B cell (primary cell): Measurements from ENCODE around the gene FANCM. TPM values are rescaled to one million over a fixed set of nuclear protein-coding genes. Genes with fewer than 3 reads are reported as not detected.

Experiments used
- ATAC-seq: fragments of 200-7000 bp; cut with Tn5 transposase; one replicate; pipeline ENCODE4 v1.10.0; 2021; ENCODE audit warnings: low read depth, mild to moderate bottlenecking, moderate number of reproducible peaks, moderate library complexity
- CTCF ChIA-PET: fragments of 350-600 bp; sonication (Branson Sonifier 250); formaldehyde crosslinking; loops from one replicate; lab custom pipeline; 2021; ENCODE audit warnings: antibody characterized with exemption, inconsistent platforms; lab: Charles Lee
- POLR2A ChIA-PET: fragments of 350-600 bp; sonication (Branson Sonifier 250); formaldehyde crosslinking; loops from one replicate; lab custom pipeline; 2021; ENCODE audit warnings: antibody characterized with exemption; lab: Charles Lee
- DNase-seq: peaks from one replicate; pipeline ENCODE4 v3.0.0; 2013
- H2AFZ ChIP-seq: 2 replicates; pipeline ENCODE4 v1.6.1; 2012; ENCODE audit warnings: mild to moderate bottlenecking, low read depth, low read length; ENCODE audit not compliant: insufficient read depth, poor library complexity, severe bottlenecking
- H3K27ac ChIP-seq, 2 donors: 1 replicate in 1 of 2; 2 replicates in 1 of 2; pipeline ENCODE4 v1.5.1; 2012 to 2013; ENCODE audit warnings: low read length in 2 of 2, mild to moderate bottlenecking in 2 of 2, moderate library complexity in 1 of 2
- H3K27me3 ChIP-seq, 4 experiments: fragments of 200-600 bp in 1 of 4; sonication (generic) in 1 of 4; replicated peaks in 1 of 4; 1 replicate in 2 of 4; 2 replicates in 2 of 4; pipeline versions ENCODE4 v1.6.1 to v1.7.0; 2013 to 2016; ENCODE audit warnings: low read length in 3 of 4, mild to moderate bottlenecking in 2 of 4, mixed read lengths in 1 of 4, moderate library complexity in 1 of 4; ENCODE audit not compliant: insufficient read depth in 4 of 4, control insufficient read depth in 3 of 4; ENCODE audit errors: control extremely low read depth in 1 of 4
- H3K36me3 ChIP-seq, 2 experiments: replicated peaks in 1 of 2; 1 replicate in 1 of 2; 2 replicates in 1 of 2; pipeline versions ENCODE4 v1.6.1 to v1.7.1; 2013; ENCODE audit warnings: low read length in 1 of 2; ENCODE audit not compliant: insufficient read depth in 2 of 2, control insufficient read depth in 1 of 2; ENCODE audit errors: control extremely low read depth in 1 of 2, extremely low read depth in 1 of 2
- H3K4me1 ChIP-seq, 2 donors: fragments of 200-600 bp in 1 of 2; sonication (generic) in 1 of 2; 1 replicate in 1 of 2; 2 replicates in 1 of 2; pipeline versions ENCODE4 v1.5.1 to v1.6.1; 2013 to 2017; ENCODE audit warnings: low read length in 2 of 2; ENCODE audit not compliant: control insufficient read depth in 2 of 2, insufficient read depth in 2 of 2
- H3K4me2 ChIP-seq: replicated peaks from 2 replicates; pipeline ENCODE3; 2012; ENCODE audit warnings: mild to moderate bottlenecking, low read depth, low read length; ENCODE audit not compliant: poor library complexity, severe bottlenecking
- H3K4me3 ChIP-seq, 5 experiments: fragments of 200-600 bp in 1 of 5; sonication (generic) in 1 of 5; 1 replicate in 3 of 5; 2 replicates in 2 of 5; pipeline versions ENCODE4 v1.5.1 to v1.7.0; 2011 to 2016; ENCODE audit warnings: low read length in 4 of 5, mild to moderate bottlenecking in 4 of 5, low read depth in 2 of 5, control low read depth in 1 of 5, moderate library complexity in 1 of 5; ENCODE audit not compliant: insufficient read depth in 1 of 5; ENCODE audit errors: control extremely low read depth in 1 of 5, extremely low read depth in 1 of 5
- H3K79me2 ChIP-seq: fragments of 200-600 bp; sonication (generic); one replicate; pipeline ENCODE4 v1.6.0; 2016; ENCODE audit warnings: low read length; ENCODE audit not compliant: control insufficient read depth, insufficient read depth
- H3K9ac ChIP-seq: fragments of 200-600 bp; sonication (generic); 2 replicates; pipeline ENCODE4 v1.6.1; 2017; ENCODE audit warnings: mild to moderate bottlenecking, low read length, moderate library complexity
- H3K9me3 ChIP-seq, 3 donors: one replicate each; pipeline versions ENCODE4 v1.6.1 to v1.7.1; 2013; ENCODE audit warnings: low read length in 2 of 3; ENCODE audit not compliant: control insufficient read depth in 2 of 3, insufficient read depth in 1 of 3; ENCODE audit errors: control extremely low read depth in 1 of 3
- H4K20me1 ChIP-seq: 2 replicates; pipeline ENCODE4 v1.6.0; 2012; ENCODE audit warnings: mild to moderate bottlenecking, low read length; ENCODE audit not compliant: insufficient read depth, control insufficient read depth, poor library complexity, severe bottlenecking
- H3K27ac Mint-ChIP-seq: one replicate; pipeline ENCODE4 v1.8.0; 2021; ENCODE audit warnings: mixed read lengths
- H3K27me3 Mint-ChIP-seq: one replicate; pipeline ENCODE4 v1.8.0; 2021; ENCODE audit warnings: mixed read lengths
- H3K4me1 Mint-ChIP-seq: one replicate; pipeline ENCODE4 v1.8.0; 2021; ENCODE audit warnings: mixed read lengths
- H3K4me3 Mint-ChIP-seq: one replicate; pipeline ENCODE4 v1.8.0; 2021; ENCODE audit warnings: mixed read lengths
- H3K9me3 Mint-ChIP-seq: one replicate; pipeline ENCODE4 v1.8.0; 2022; ENCODE audit warnings: mixed read lengths; ENCODE audit not compliant: insufficient read depth
- EZH2 ChIP-seq: IDR thresholded peaks from 2 replicates; pipeline ENCODE4 v1.6.1; 2012; ENCODE audit warnings: borderline replicate concordance, low read depth, mild to moderate bottlenecking, moderate library complexity, low read length; ENCODE audit not compliant: insufficient read depth, poor library complexity, severe bottlenecking
- WGBS: methylation state at CpG from one replicate; pipeline ENCODE4 v1.1.5; 2013; ENCODE audit warnings: missing lambda C conversion rate; ENCODE audit not compliant: insufficient coverage; 5-methylcytosine and 5-hydroxymethylcytosine counted together
- intact Hi-C: fragments of 100-400 bp; cut with micrococcal nuclease; formaldehyde crosslinking; loops from one replicate; pipeline ENCODE4 v1.10.0; 2022
- polyA plus RNA-seq: library from polyadenylated mRNA; depleted of rRNA; stranded (reverse); fragments of >200 nt; gene quantifications from 2 replicates; pipeline ENCODE4 v1.2.3, GENCODE V29; 2012
- total RNA-seq, 2 donors: library from RNA; stranded (reverse); fragments of 120-200 nt in 1 of 2; gene quantifications; 1 replicate in 1 of 2; 2 replicates in 1 of 2; pipeline versions ENCODE4 v1.2.3 to v1.2.4, GENCODE V29; 2013 to 2022
- TF ChIP-seq, protein P1 (sequence below): fragments of 200-600 bp; IDR thresholded peaks from one replicate; pipeline ENCODE4 v1.8.0; 2022; ENCODE audit warnings: antibody characterized with exemption, mild to moderate bottlenecking

The FANCM gene
- total and polyA plus RNA-seq, 2 donors (not counting 1 experiment from before 2014, with no cell fraction given): 3.0 to 15.5 TPM

DNA sequence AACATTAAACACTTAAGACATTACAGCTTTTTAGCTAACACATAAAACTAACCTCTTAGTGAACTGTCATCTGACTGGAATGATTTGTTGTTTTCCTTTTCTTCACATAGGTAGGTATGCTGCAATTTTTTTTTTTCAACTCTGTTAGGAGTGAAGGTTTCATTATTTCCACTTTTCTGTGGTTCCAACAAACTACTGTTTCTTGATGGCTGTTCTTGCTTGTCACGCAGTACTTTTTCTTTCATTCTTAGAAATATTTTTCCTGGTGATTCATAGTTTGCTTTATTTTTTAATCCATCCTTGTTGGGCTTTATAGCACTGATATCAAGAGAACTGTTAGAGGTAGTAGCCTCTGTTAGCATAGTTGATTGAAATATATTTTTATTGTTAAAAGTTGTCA is 111.0 kb downstream of the FANCM start:
- Mint-ChIP-seq H3K27ac (no peak overlapping the region), H3K27me3 (no peaks in the 10 kb centered on the region), H3K4me3 (no peak overlapping the region), H3K9me3 (no peaks in the 10 kb centered on the region), H3K4me1 (peaks cover 44% of the 10 kb centered on the region)
- Histone ChIP-seq H3K4me1 (peaks cover 26 to 34% of the 10 kb centered on the region in 2 donors), H4K20me1 (peaks cover 40% of the 10 kb centered on the region), H3K4me2 (no peak overlapping the region), H3K27ac (peak overlapping the region in 1 of 2 donors; percentile 35), H2AFZ (no peak overlapping the region), H3K4me3 (no peak overlapping the region), H3K36me3 (peaks cover 6 to 8% of the 10 kb centered on the region in 2 experiments), H3K9ac (no peak overlapping the region), H3K79me2 (peaks cover 91% of the 10 kb centered on the region), H3K27me3 (no peaks in the 10 kb centered on the region), H3K9me3 (peaks cover 0 to 4% (median 0%) of the 10 kb centered on the region in 3 donors)
- intact Hi-C loops: loop anchor here (1.0 kb wide), 1 partner anchor 73 kb away; no protein-coding TSS in a partner anchor
- DNase-seq (no peak), ATAC-seq (no peak)
- no CpG with 5 or more reads among the region's 1 CpG for WGBS
- TF ChIP-seq EZH2: no peak
- TF ChIP-seq, protein P1, sequence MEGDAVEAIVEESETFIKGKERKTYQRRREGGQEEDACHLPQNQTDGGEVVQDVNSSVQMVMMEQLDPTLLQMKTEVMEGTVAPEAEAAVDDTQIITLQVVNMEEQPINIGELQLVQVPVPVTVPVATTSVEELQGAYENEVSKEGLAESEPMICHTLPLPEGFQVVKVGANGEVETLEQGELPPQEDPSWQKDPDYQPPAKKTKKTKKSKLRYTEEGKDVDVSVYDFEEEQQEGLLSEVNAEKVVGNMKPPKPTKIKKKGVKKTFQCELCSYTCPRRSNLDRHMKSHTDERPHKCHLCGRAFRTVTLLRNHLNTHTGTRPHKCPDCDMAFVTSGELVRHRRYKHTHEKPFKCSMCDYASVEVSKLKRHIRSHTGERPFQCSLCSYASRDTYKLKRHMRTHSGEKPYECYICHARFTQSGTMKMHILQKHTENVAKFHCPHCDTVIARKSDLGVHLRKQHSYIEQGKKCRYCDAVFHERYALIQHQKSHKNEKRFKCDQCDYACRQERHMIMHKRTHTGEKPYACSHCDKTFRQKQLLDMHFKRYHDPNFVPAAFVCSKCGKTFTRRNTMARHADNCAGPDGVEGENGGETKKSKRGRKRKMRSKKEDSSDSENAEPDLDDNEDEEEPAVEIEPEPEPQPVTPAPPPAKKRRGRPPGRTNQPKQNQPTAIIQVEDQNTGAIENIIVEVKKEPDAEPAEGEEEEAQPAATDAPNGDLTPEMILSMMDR: no peak
- ChIA-PET POLR2A (no interaction called here), CTCF (interaction anchor here (0.7 kb wide), 1 partner anchor 112 kb away, joined by 3 read pairs; no protein-coding TSS in a partner anchor)

DNA sequence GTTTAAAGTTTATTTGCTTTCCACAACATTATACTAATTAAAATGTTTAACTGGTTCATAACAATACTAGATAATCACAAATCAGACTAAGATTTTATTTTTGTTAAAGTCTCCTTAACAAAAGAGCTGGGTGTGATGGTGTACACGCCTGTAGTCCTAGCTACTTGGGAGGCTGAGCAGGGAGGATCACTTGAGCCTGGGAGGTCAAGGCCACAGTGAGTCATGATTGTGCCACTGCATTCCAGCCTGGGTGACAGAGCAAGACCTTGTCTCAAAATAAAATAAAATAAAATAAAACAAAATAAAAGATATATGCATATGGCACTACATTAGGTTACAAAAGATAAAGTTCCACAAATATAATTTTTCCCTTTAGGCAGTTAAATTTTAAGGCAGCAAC is 111.7 kb downstream of the FANCM start:
- no peak overlapping the region for H3K27ac ChIP-seq
- Mint-ChIP-seq H3K27ac (no peak overlapping the region), H3K4me1 (peaks cover 41% of the 10 kb centered on the region), H3K4me3 (no peak overlapping the region), H3K9me3 (no peaks in the 10 kb centered on the region), H3K27me3 (no peaks in the 10 kb centered on the region)
- no peak for DNase-seq
- ChIA-PET CTCF (no interaction called here), POLR2A (no interaction called here)
- H3K9ac ChIP-seq: no peak overlapping the region
- intact Hi-C loops: no loop called here
- no peak overlapping the region for H3K4me3 ChIP-seq
- peaks cover 0 to 4% (median 0%) of the 10 kb centered on the region in 3 donors for H3K9me3 ChIP-seq
- no peak overlapping the region for H2AFZ ChIP-seq
- 100% methylated on average over 1 of the region's 1 CpG for WGBS
- H3K4me2 ChIP-seq: no peak overlapping the region
- peaks cover 6 to 8% of the 10 kb centered on the region in 2 experiments for H3K36me3 ChIP-seq
- TF ChIP-seq, protein P1: no peak
- no peak for TF ChIP-seq EZH2
- H4K20me1 ChIP-seq: peaks cover 40% of the 10 kb centered on the region
- H3K4me1 ChIP-seq: peaks cover 26 to 34% of the 10 kb centered on the region in 2 donors
- H3K27me3 ChIP-seq: no peaks in the 10 kb centered on the region
- ATAC-seq: no peak
- H3K79me2 ChIP-seq: peaks cover 91% of the 10 kb centered on the region
